ENCODE data around the gene EFNA4.

The EFNA4 gene

DNA sequence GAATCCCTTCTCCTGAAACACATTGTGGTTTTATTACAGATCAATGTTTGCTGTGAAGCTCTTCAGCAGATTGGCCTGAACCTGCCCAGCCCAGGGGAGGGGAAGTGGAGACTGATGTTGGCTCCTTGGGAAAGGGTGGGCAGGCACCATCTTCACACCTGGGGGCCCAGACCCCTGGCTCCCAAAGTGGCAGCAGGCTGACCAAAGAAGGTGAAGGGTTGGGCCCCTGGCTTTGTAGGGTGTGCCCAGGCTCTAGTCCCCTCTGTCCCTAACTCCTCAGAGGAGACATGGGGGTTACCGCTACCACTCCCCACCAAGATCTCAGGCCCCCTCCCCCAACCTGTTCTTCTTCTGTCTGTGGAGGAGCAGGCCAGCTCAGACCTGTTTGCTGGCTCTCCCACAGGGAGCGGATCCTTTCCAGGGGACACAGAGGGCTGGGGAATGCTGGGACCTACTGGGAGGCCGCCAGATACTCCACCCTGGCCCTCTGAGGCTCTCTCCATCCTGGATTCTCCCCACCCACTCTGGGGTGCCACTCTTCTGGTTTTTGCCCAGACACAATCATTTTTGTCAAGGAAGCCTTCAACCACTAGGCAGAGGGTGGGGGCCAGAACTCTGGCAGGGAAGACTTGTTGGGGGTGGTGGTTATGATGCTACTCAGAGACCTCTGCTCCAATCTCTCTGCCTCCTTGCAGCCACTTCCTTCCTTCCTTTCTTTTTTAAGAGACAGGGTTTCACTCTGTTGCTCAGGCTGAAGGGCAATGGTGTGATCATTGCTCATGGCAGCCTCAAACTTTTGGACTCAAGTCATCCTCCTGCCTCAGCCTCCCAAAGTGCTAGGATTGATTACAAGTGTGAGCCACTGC is 10.1 kb downstream of the EFNA4 start:
- DNase-seq (ENCODE audit: low read depth), result no peak

DNA sequence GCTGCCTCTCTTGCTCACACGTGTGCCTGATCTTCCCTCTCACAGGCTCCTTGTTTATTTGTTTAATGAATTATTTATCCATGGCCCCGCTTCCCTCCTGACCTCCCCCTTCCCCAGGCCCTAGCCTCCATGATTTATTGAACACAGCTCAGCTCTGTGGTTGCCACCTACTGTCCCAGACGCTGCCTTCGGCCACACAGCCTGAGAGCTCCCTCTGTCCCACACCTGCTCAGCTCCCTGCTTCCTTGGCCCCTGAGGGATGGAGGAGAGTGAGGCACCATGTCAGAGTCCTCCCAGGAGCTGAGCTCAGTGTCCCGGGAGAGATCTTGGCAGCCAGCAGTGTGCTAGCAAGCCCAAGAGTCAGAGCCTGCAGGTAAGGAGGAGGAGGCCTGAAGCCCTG is 12.0 kb downstream of the EFNA4 start:
- no peak for DNase-seq (ENCODE audit: low read depth)

DNA sequence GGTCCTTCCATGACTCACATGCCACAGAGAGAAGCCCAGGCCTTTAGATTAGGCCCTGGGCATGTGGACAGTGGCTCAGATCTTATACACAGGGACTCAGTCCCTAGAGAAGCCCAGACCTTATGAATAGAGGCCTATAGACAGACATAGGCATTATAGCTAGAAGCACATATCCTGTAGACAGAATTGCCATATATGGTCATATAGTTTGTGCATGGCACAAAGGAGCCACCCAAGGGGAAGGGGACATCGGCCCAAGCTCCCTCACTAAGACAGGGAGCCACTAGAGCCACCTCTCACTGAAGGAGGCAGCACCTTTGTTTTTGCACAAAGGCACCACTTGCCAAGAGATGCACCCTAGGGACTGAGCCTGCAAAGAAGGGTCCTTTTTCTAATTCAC is 12.8 kb downstream of the EFNA4 start:
- no peak for DNase-seq (ENCODE audit: low read depth)

DNA sequence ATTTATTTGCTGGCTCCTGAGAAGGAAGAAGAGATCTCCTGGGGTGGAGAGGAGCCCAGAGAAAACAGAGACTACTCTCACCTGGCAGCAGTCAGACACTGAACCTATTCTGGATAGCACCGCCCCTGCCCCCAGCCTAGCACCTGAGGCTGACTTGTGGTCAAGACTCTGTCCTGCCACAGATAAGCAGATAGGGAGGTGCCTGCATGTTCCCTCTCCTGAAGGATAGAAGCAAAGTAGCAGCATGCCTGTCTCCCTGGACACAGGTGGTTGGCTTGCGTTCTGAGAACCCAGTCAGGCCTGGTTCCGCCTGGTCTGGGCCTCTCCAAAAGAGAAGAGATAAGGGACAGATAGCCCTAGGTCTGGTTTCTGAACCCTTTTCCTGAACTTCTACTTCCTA is 13.8 kb downstream of the EFNA4 start:
- DNase-seq (ENCODE audit: low read depth), result no peak

DNA sequence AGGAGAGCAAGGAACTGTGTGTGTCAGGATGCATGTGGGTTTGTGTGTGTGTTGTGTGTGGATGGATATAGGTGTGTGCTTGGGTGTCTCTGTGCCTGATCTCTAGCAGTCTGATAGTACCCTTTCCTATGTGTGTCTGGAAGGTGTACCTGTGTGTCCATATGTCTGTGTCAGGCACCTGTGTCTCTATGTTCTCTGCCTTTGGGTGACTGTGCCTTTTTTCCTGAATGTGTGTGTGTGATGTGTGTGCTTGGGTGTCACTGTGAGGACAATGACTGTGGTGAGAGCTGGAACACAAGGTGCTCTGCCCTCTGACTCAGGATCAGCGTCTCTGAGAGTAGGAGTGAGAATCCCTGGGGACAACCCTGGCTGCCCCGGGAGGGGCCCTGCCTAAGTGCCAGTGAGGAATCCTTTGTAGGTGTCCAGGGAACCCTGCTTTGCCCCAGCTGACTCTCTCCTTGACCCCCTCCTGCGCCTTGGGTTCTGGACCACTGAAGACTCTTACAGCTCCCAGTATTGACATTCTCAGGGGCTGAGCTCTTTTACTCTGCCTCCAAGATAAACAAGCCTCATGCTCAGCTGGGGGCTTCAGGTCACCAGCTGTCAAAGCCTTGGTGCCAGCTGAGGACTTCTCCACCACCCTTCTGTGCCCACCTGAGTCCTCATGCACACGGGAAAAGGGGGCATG is 14.4 kb downstream of the EFNA4 start:
- no peak for DNase-seq (ENCODE audit: low read depth)

DNA sequence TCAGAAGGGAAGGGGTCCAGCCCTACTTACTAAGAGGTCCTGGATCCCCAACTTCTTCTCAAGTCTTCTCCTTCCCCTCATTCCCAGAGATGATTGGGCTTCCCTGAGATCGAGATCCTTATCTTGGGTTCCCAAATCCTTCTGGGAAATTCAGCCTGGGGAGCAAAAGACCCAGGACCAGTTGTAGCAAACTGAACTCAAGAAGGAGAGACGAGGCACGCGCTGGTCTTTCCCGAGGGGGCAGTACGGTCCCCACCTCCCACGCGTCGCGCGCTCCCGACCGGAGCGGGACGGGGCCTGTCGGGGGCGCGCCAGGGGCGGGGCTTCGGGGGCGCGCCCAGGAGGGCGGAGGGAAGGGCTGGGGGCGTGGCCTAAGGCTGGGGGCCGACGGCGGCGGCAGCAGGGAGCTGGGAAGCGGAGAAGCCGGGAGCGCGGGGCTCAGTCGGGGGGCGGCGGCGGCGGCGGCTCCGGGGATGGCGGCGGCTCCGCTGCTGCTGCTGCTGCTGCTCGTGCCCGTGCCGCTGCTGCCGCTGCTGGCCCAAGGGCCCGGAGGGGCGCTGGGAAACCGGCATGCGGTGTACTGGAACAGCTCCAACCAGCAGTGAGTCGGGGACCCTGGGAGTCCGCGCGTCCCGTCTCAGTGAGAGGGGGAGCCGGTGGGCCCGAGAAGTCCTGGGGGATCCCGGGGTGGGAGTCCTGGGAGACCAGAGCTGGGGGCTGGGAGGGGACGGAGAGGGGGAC is 15.1 kb downstream of the EFNA4 start, which contains the start of gene EFNA3:
TSS of gene EFNA3 (plus strand) at position 369 of the 741 bp plus-strand sequence. CDS start at position 474, 105 bp downstream.
- DNase-seq (ENCODE audit: low read depth), result peak; percentile 50

DNA sequence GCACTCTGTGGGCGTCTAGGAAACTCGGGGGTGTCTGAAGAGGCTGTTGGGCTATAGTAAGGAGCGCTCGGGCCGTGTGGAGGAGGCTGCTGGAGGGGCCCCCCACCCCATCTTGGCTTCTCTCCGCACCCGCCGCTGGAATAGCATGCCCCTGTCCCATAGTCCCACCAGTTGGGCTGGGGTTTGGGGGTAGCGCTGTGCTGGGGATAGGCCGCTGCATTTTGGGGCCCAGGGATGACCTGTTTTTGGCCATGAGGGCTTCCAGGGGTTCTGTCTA is 15.6 kb downstream of the EFNA4 start:
- DNase-seq (ENCODE audit: low read depth), result no peak

DNA sequence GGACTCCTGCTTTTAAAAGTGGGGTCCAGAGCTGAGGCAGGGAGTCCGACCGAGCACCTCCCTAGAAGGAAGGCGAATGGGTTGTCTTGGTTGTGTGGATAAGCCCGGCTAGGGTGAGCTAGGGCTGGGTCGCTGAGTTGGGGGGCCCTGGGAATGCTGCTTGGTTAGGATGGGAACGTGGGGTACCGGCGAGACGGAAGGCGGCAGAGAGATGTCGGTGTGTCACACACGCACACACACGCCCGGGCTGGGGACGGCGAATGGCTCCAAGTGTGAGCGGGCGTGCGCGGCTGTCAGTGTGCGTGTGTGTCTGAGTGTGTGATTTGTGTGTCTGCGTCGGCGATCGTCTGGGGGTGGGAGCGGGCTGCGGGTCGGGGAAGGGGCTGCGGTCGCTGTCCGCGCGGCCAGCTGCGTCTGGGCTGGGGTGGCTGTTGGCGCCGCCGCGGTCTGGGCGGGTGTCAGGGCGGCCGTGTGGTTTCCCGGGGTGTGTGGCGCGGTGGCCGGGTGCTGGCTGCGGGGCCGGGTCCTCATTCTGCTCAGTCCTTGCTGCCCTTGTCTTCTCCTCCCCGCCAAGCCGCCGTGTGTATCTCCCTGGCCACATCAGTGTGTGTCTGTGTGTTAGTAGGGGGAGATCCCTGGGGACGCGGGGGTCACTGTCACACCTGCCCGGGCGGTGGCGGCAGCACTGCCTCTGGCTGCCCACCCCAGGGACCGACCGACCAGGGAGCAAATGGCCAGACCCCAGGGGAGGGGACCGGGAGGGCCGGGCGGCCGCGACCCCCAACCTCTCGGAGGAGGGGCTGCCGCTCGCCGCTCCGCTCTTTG is 16.2 kb downstream of the EFNA4 start:
- no peak for DNase-seq (ENCODE audit: low read depth)

DNA sequence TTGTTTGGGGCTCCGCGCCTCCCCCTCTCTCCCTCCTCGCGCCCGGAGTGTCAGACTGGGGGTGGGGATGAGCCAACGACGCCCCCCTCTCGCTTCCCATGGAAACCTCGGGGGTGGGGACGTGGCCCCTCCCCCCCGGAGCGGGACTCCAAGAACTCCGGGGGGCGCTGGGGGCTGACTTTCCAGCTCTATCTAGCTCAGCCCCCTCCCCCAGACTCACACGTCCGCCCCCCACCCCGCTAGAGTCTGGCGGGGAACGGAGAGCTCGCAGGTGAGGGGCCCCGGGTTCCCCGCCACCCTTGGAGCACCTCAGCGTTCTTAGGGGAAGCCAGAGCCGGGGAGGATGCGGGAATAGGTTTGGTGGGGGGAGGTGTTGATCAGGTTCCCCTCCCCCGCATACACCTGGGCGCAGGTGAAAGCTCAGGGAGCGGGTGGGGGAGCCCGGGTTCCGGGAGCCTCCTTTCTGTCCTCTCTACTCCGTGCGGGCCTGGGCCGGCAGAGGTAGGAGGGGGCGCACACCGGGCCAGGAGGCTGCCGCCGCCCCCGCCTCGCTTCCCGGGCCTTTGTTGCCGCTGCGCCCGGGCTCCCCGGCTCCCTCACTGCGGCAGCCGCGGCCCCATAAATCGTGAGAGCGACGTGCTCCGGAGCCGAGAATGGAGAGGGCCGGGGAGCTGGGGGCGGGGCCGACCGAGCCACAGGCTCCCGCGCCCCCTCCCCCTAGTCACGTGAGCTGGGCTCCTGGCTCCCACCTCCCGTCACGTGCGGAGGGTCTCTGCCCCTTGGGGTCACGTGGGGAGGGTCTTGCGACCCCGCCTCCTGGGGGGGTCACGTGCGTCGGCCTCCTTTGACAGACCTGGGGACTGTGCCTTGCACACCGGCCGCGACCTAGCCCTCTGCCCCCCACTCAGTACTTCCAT is 17.0 kb downstream of the EFNA4 start:
- DNase-seq (ENCODE audit: low read depth), result no peak

DNA sequence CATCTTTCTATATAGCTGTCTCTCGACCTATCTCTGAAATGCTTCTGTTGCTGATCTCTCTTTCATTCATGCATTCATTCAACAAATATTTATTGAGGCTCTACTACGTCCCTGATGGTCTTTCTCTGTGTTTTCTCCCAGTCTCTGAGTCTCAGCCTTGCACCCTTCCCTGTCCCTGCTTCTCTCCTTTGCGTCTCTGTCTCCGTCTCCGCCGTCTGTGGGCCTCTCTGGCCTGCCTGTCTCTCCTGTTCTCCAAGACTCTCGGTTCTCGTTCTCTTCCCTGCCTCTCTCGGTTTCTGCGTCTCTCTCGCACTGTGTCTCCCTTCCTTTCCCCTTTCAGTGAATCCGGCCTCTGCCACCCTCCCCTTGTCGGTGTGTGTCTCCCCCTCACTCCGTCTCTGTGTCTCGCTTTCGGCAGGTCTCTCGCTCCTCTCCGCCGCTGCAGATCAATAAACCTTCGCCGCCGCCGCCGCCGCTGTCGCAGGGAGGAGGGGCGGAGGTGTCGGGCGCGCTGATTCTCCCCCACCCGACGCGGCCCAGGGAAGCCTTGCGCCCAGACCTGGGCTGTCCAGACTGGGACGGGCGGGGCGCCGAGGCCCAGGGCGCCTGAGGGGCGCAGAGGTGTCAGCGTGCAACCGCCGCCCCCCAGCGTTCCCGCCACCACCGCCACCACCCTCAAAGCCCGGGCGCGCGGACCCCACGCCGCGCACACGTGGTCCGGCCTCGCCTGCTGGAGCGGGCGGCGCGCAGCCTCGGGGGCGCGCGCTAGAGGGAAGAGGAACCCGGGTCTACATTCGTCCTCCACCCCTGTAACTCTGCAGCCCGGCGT is 18.1 kb downstream of the EFNA4 start:
- no peak for DNase-seq (ENCODE audit: low read depth)

DNA sequence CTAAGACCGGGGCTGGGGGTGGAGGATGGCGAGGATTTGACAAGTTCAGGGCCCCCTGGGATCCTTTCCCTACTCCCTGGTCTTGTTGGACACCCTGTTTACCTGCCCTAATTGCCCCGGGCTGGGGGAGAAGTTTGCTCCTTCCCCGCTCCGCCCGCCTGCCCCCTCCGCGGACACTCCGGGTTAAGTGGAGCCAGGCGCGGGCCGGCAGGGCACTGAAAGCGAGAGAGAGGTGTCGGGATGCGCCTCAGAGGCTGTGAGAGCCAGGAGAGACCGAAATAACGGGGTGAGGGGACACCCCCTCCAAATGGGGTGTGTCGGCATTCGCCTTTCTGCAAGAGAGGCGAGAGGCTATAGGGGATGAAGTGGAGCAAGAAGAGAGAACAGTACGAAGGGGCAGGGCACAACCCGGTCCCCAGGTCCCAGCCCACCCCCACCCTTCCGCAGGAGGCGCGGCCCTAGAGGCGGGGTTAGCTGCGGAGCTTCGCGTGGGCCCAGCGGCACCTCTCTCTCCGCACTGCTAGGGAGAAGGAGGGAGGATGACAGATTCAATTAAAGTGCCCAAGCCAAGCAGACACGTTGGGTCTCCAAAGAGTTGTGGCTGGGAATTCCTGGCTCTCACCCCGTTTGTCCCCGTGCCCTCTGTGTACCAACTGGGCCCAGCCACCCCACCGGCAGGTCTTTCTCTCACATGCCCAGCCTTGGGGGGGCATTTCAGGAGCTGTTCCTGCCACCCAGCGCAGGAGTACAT is 18.9 kb downstream of the EFNA4 start:
- no peak for DNase-seq (ENCODE audit: low read depth)

DNA sequence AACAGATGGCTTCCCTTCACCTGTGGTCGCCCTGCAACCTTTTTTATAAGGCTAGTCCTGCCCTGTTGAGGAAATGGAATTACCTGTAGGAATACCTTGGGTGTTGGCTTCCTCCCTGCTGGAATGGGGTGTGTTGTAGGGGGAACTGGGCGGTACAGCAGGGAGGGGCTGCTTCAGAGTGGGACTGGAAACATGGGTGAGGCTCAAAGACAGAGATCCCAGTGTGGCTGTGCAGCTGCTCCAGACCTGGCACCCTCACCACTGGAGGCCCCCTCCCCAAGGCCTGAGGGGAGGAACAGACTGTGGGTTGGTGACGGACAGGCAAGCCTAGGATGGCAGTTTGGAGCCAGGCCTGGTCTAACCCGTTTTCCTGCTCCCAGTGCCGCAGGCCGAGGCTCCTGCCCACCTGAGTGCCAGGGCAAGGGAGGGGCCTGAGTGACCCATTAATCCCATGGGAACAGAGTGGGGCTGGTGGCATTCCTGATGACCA is 19.6 kb downstream of the EFNA4 start:
- no peak for DNase-seq (ENCODE audit: low read depth)

DNA sequence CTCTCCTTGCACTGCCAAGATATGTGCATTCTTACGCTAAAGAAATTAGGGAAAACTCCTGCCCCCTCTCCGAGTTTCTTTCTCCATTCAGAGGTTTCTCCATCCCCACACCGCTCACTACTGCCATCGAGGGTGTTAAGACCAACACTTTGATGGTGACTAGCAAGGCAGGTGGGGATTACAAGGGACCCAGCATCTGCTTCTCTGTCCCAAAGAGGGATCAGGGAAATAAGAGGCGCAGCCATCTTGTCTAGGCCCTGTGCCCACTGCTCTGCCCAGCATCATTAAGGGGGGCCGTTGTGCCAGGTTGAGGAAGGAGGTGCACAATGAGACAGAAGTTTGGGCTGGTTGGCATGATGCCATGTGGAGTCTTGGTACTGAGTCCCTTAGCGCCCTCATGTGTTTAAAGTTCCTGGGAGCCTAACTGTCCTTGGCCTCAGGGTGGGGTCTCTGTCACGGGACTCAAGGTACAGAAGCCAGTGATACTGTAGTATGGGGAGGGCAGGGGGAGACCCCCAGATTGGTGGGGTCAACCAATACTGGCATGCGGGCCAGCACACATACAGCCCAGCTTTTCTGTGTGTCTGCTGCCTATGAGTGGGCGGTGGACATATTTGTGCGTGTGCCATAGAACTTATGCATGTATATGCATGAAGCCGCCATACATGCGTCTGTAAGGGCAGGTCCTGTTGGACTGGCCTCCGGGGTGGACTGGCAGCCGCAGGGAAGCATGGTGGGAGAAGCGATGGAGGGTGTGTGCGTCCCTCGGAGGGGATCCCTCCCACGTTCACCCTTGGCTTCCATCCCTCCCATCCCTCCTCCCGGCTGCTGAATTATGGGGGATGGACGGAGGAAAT is 20.6 kb downstream of the EFNA4 start:
- no peak for DNase-seq (ENCODE audit: low read depth)

DNA sequence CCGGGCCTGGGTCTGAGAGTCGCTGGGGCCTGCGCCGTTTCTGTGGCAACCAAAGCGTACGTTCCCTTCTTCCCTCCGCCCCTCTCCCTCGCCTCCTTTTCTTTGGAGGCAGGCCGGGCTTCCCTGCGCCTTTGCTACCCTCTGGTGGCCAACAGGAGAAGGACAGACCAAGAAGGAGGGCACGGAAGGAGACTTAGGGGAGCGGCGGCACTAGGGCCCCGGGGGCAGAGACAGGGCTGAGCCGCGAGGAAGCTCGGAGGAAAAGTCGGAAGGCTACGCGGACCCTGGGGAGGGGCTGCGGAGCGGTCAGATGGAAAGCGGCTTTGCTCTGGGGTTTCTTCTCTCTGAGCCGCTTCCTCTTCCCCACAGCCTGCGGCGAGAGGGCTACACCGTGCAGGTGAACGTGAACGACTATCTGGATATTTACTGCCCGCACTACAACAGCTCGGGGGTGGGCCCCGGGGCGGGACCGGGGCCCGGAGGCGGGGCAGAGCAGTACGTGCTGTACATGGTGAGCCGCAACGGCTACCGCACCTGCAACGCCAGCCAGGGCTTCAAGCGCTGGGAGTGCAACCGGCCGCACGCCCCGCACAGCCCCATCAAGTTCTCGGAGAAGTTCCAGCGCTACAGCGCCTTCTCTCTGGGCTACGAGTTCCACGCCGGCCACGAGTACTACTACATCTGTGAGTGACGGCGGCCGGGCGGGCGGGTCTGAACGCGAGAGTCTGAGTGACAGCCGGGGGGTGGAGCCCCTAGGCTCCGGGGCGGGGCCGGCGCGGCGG is 21.4 kb downstream of the EFNA4 start:
- peak; percentile 87 for DNase-seq (ENCODE audit: low read depth)

DNA sequence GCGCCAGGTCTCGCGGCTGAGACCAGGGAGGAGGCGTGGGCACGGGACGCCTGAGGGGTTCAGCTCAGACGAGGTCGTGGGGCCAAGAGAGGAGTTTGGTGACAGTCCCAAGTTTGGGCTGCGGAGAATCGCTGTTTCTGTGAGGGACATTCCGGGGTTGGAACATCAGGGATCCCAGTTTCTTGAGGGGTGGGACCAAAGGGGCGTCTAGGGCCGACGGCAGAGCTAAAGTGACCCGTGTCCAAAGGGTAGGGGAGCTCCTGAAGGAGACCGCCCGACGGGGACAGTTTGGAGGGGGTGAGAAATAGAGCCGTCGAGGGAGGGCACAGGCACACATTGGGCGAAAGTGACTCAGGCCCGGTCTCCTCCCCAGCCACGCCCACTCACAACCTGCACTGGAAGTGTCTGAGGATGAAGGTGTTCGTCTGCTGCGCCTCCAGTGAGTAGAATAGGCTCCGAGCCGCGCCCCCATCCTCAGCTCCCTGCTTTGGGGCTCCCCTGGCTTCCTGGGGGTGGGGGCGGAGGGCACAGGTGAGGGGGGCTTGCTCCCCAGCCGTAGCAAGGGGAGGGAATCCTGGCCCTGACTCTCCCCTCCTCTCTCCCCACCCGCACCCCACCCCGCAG is 22.1 kb downstream of the EFNA4 start:
- peak; percentile 66 for DNase-seq (ENCODE audit: low read depth)

DNA sequence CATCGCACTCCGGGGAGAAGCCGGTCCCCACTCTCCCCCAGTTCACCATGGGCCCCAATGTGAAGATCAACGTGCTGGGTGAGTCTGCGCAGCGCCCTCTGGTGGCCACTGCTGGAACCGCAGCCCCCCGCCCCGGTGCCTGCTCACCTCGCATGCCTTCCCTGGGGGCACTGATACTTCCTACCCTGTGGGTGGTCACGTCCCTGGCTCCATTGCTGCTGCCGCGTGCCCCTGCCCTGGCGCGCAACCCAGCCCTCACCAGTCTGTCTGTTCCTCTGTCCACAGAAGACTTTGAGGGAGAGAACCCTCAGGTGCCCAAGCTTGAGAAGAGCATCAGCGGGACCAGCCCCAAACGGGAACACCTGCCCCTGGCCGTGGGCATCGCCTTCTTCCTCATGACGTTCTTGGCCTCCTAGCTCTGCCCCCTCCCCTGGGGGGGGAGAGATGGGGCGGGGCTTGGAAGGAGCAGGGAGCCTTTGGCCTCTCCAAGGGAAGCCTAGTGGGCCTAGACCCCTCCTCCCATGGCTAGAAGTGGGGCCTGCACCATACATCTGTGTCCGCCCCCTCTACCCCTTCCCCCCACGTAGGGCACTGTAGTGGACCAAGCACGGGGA is 22.7 kb downstream of the EFNA4 start:
- DNase-seq (ENCODE audit: low read depth), result peak; percentile 60

Measured in stimulated activated CD8-positive, alpha-beta memory T cell treated with anti-CD3 and anti-CD28 coated beads, Interleukin-12 subunit alpha, Interleukin-12 subunit beta, amount 100 ng/mL, for 4 hours (primary cell).